ENCODE measurements around the gene ST6GAL1.

DNA sequence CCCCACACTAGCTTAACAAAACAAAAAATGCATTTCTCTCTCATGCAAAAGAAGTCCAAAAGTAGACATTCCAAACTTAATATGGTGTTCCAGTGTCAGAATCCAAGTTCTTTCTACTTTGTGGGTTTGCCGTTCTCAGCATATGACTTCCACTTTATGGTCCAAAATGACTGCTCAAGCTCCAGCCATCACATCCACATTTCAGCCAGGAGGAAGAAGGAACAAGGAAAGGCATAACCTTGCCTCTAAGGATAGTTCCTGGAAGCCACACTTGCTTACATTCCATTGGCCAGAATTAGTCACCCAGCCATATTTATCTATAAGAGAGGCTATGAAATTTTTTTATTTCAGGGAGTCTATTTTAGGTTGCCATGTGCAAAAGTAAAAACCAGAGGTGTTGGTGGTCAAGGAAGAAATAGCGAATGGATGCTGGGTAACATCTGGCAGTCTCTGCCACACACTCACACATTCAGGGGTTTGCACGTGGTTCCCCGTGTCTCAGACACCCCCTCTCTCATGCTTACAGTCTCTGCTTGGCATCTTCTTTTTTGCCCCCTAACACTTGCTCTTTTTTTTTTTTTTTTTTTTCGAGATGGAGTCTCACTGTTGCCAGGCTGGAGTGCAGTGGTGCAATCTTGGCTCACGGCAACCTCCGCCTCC, 139.7 kb downstream of the ST6GAL1 start:
- TF ChIP-seq BHLHE40 (IDR thresholded peaks at IDR 0.05; ENCODE audit: low read depth, low read length): no peak
- TF ChIP-seq, protein P1, sequence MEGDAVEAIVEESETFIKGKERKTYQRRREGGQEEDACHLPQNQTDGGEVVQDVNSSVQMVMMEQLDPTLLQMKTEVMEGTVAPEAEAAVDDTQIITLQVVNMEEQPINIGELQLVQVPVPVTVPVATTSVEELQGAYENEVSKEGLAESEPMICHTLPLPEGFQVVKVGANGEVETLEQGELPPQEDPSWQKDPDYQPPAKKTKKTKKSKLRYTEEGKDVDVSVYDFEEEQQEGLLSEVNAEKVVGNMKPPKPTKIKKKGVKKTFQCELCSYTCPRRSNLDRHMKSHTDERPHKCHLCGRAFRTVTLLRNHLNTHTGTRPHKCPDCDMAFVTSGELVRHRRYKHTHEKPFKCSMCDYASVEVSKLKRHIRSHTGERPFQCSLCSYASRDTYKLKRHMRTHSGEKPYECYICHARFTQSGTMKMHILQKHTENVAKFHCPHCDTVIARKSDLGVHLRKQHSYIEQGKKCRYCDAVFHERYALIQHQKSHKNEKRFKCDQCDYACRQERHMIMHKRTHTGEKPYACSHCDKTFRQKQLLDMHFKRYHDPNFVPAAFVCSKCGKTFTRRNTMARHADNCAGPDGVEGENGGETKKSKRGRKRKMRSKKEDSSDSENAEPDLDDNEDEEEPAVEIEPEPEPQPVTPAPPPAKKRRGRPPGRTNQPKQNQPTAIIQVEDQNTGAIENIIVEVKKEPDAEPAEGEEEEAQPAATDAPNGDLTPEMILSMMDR (conservative IDR thresholded peaks at IDR 0.05; ENCODE audit: low read depth, low read length): no peak
- no peak for TF ChIP-seq POLR2A (IDR thresholded peaks at IDR 0.05; ENCODE audit: low read depth, low read length)
- no peak for TF ChIP-seq CHD1 (IDR thresholded peaks at IDR 0.05; ENCODE audit: low read depth, low read length)
- no peak for TF ChIP-seq MAZ (IDR thresholded peaks at IDR 0.05; ENCODE audit: borderline replicate concordance, low read depth, low read length)
- TF ChIP-seq MXI1 (IDR thresholded peaks at IDR 0.05; ENCODE audit: borderline replicate concordance, low read depth, low read length): no peak
